A549 (cell line): Measurements from ENCODE around the gene TMEM116. TPM values are rescaled to one million over a fixed set of nuclear protein-coding genes. Genes with fewer than 3 reads are reported as not detected.

Experiments used
- ATAC-seq, 2 experiments: fragments of 200-7000 bp in 1 of 2; fragments of >200 bp in 1 of 2; cut with Nextera tagmentation in 1 of 2; cut with Tn5 transposase in 1 of 2; 3 replicates each; pipeline versions ENCODE4 v1.8.0 to v1.9.1; 2018 to 2020; ENCODE audit warnings: mild to moderate bottlenecking in 1 of 2, moderate library complexity in 1 of 2
- CTCF ChIA-PET: fragments of 300-600 bp; sonication (Branson Sonifier 250); formaldehyde crosslinking; extraction: SDS; loops from one replicate; lab custom pipeline; 2021; ENCODE audit warnings: antibody characterized with exemption, inconsistent platforms; lab: Yijun Ruan, JAX
- POLR2A ChIA-PET: fragments of 350-600 bp; formaldehyde crosslinking; extraction: SDS; loops from one replicate; lab custom pipeline; 2021; ENCODE audit warnings: antibody characterized with exemption, inconsistent platforms; lab: Yijun Ruan, JAX
- DNase-seq, 2 experiments: peaks; one replicate each; pipeline versions ENCODE4 v3.0.0 to v3.0.0-alpha.2; 2011 to 2016; ENCODE audit warnings: low read depth in 1 of 2, low spot score in 1 of 2
- FAIRE-seq: peaks from 2 replicates; lab custom pipeline; 2011; peaks lifted over from hg19 to GRCh38; lab: Jason Lieb, UNC
- H3K27ac ChIP-seq, 2 experiments: fragments of >200 bp; sonication (Bioruptor Twin); formaldehyde crosslinking; 3 replicates each; pipeline ENCODE4 v1.5.1; 2016 to 2017
- H3K4me1 ChIP-seq: fragments of >200 bp; sonication (Bioruptor Twin); formaldehyde crosslinking; 3 replicates; pipeline ENCODE4 v1.6.1; 2016
- H3K4me2 ChIP-seq: fragments of >200 bp; sonication (Bioruptor Twin); formaldehyde crosslinking; 3 replicates; pipeline ENCODE4 v1.6.1; 2016
- H3K4me3 ChIP-seq: fragments of >200 bp; sonication (Bioruptor Twin); formaldehyde crosslinking; 3 replicates; pipeline ENCODE4 v1.5.1; 2016
- H3K9me3 ChIP-seq: fragments of >200 bp; sonication (Bioruptor Twin); formaldehyde crosslinking; 3 replicates; pipeline ENCODE4 v1.6.1; 2016
- CBX2 ChIP-seq: fragments of 200-600 bp; sonication (generic); IDR thresholded peaks from 2 replicates; pipeline ENCODE4 v1.6.1; 2016; ENCODE audit warnings: low read depth, mild to moderate bottlenecking, borderline replicate concordance
- CEBPB ChIP-seq, 2 experiments: fragments of >200 bp in 1 of 2; sonication (Bioruptor Twin) in 1 of 2; formaldehyde crosslinking in 1 of 2; IDR thresholded peaks; 2 replicates each; pipeline ENCODE4 v1.6.1; 2012 to 2016
- CHD2 ChIP-seq: fragments of 150-350 bp; IDR thresholded peaks from 2 replicates; pipeline ENCODE4 v1.6.1; 2014; ENCODE audit warnings: low read length; ENCODE audit not compliant: partially characterized antibody
- CHD4 ChIP-seq: fragments of 200-600 bp; sonication (generic); IDR thresholded peaks from 2 replicates; pipeline ENCODE4 v1.6.1; 2016; ENCODE audit warnings: antibody characterized with exemption, mild to moderate bottlenecking, borderline replicate concordance
- EHF ChIP-seq: fragments of 250-450 bp; sonication (Bioruptor Pico); IDR thresholded peaks from 2 replicates; pipeline ENCODE4 v1.5.0; 2020; ENCODE audit warnings: mild to moderate bottlenecking
- EHMT2 ChIP-seq: fragments of 200-600 bp; sonication (generic); IDR thresholded peaks from 2 replicates; pipeline ENCODE4 v1.6.1; 2016; ENCODE audit warnings: antibody characterized with exemption, low read depth, mild to moderate bottlenecking, moderate library complexity
- ESRRA ChIP-seq: fragments of 150-350 bp; IDR thresholded peaks from 2 replicates; pipeline ENCODE4 v1.6.1; 2014; ENCODE audit warnings: mild to moderate bottlenecking, low read length, borderline replicate concordance
- FOSL2 ChIP-seq, 2 experiments: fragments of 450-650 bp in 1 of 2; fragments of >200 bp in 1 of 2; sonication (Bioruptor Twin) in 1 of 2; formaldehyde crosslinking; IDR thresholded peaks; 2 replicates each; pipeline versions ENCODE4 v1.5.0 to v1.6.1; 2016 to 2020; ENCODE audit warnings: mild to moderate bottlenecking in 1 of 2, moderate library complexity in 1 of 2
- HEYL ChIP-seq: fragments of 250-450 bp; sonication (Bioruptor Pico); IDR thresholded peaks from 2 replicates; pipeline ENCODE4 v1.8.0; 2021; ENCODE audit warnings: mild to moderate bottlenecking, moderate library complexity
- JUN ChIP-seq, 2 experiments: fragments of >200 bp; sonication (Bioruptor Twin); formaldehyde crosslinking; IDR thresholded peaks; 2 replicates in 1 of 2; 3 replicates in 1 of 2; pipeline ENCODE4 v1.6.1; 2016 to 2017
- JUNB ChIP-seq: fragments of >200 bp; sonication (Bioruptor Twin); formaldehyde crosslinking; IDR thresholded peaks from 2 replicates; pipeline ENCODE4 v1.6.1; 2016
- MAFK ChIP-seq: fragments of 450-650 bp; IDR thresholded peaks from 2 replicates; pipeline ENCODE4 v1.6.1; 2014; ENCODE audit not compliant: partially characterized antibody
- MAZ ChIP-seq: fragments of 150-350 bp; IDR thresholded peaks from 2 replicates; pipeline ENCODE4 v1.6.1; 2014; ENCODE audit warnings: antibody characterized with exemption, low read depth, low read length, borderline replicate concordance
- NFE2L2 ChIP-seq: fragments of 150-350 bp; conservative IDR thresholded peaks from 2 replicates; pipeline ENCODE4 v1.6.1; 2014; ENCODE audit warnings: low read length
- NPAS2 ChIP-seq: fragments of 250-450 bp; sonication (Bioruptor Pico); IDR thresholded peaks from 2 replicates; pipeline ENCODE4 v1.8.0; 2022; ENCODE audit warnings: mild to moderate bottlenecking, moderate library complexity, borderline replicate concordance
- NR3C1 ChIP-seq: fragments of >200 bp; sonication (Bioruptor Twin); formaldehyde crosslinking; IDR thresholded peaks from 3 replicates; pipeline ENCODE4 v1.6.1; 2017
- POLR2AphosphoS2 ChIP-seq: conservative IDR thresholded peaks from 2 replicates; pipeline ENCODE4 v1.6.1; 2012; ENCODE audit warnings: low read length, improper control_type of control experiment, inconsistent platforms
- RAD21 ChIP-seq, 2 experiments: fragments of >200 bp in 1 of 2; sonication (Bioruptor Twin) in 1 of 2; formaldehyde crosslinking in 1 of 2; IDR thresholded peaks in 1 of 2; conservative IDR thresholded peaks in 1 of 2; 2 replicates in 1 of 2; 3 replicates in 1 of 2; pipeline ENCODE4 v1.6.1; 2012 to 2018; ENCODE audit warnings: inconsistent platforms in 1 of 2
- RCOR1 ChIP-seq: fragments of 150-350 bp; IDR thresholded peaks from 2 replicates; pipeline ENCODE4 v1.6.1; 2014; ENCODE audit warnings: antibody characterized with exemption, low read length, low read depth
- RFX5 ChIP-seq: fragments of 450-650 bp; IDR thresholded peaks from 2 replicates; pipeline ENCODE4 v1.7.1; 2014; ENCODE audit warnings: antibody characterized with exemption, mild to moderate bottlenecking, moderate library complexity
- SMC3 ChIP-seq: fragments of >200 bp; sonication (Bioruptor Twin); formaldehyde crosslinking; IDR thresholded peaks from 3 replicates; pipeline ENCODE4 v1.6.1; 2018; ENCODE audit warnings: inconsistent platforms
- SREBF2 ChIP-seq: fragments of 450-650 bp; IDR thresholded peaks from 2 replicates; pipeline ENCODE4 v1.6.1; 2014; ENCODE audit warnings: mild to moderate bottlenecking, moderate library complexity
- TP53 ChIP-seq: fragments of 250-450 bp; sonication (Bioruptor Pico); IDR thresholded peaks from 2 replicates; pipeline ENCODE4 v1.5.0; 2021; ENCODE audit warnings: mild to moderate bottlenecking, moderate library complexity
- ZC3H11A ChIP-seq: fragments of 450-650 bp; IDR thresholded peaks from 2 replicates; pipeline ENCODE4 v1.6.1; 2014; ENCODE audit warnings: antibody characterized with exemption, mild to moderate bottlenecking
- ZFP36 ChIP-seq: fragments of 450-650 bp; IDR thresholded peaks from 2 replicates; pipeline ENCODE4 v1.6.1; 2014; ENCODE audit warnings: borderline replicate concordance; ENCODE audit not compliant: partially characterized antibody
- WGBS: methylation state at CpG from one replicate; pipeline ENCODE4 v1.1.6; 2017; ENCODE audit errors: missing lambda C conversion rate; 5-methylcytosine and 5-hydroxymethylcytosine counted together
- polyA minus RNA-seq: library from RNA; depleted of rRNA, polyadenylated mRNA; stranded (reverse); fragments of >200 nt; gene quantifications from 2 replicates; pipeline ENCODE4 v1.2.3, GENCODE V29; 2011; rRNA and poly(A)+ RNA removed
- polyA plus RNA-seq, 4 experiments: library from polyadenylated mRNA; depleted of rRNA in 3 of 4; stranded (reverse); fragments of >200 nt; fragmentation: RNase III in 1 of 4; extraction: RNeasy Plus Mini Kit Qiagen cat#74134 plus additional on column Dnase treatment in 1 of 4; gene quantifications; 2 replicates in 3 of 4; 3 replicates in 1 of 4; pipeline ENCODE4 v1.2.3, GENCODE V29; 2011 to 2017
- TF ChIP-seq, protein P1 (sequence below): fragments of >200 bp; sonication (Bioruptor Twin); formaldehyde crosslinking; IDR thresholded peaks from 3 replicates; pipeline ENCODE4 v1.6.1; 2016
- TF ChIP-seq, protein P2 (sequence below): IDR thresholded peaks from 2 replicates; pipeline ENCODE4 v1.6.1; 2012
- TF ChIP-seq, protein P3 (sequence below): IDR thresholded peaks from 2 replicates; pipeline ENCODE4 v1.6.1; 2012
- TF ChIP-seq, protein P4 (sequence below): fragments of 250-450 bp; sonication (Bioruptor Pico); IDR thresholded peaks from 2 replicates; pipeline ENCODE4 v1.5.0; 2020; ENCODE audit warnings: low read depth, mild to moderate bottlenecking, moderate library complexity
- TF ChIP-seq, protein P5 (sequence below): fragments of 150-350 bp; IDR thresholded peaks from 2 replicates; pipeline ENCODE4 v1.6.1; 2014; ENCODE audit warnings: low read depth, mild to moderate bottlenecking, low read length
- TF ChIP-seq, protein P6 (sequence below): fragments of >200 bp; sonication (Bioruptor Twin); formaldehyde crosslinking; IDR thresholded peaks from 3 replicates; pipeline ENCODE4 v1.5.1; 2016

The TMEM116 gene
- 22.4 and 25.3 TPM in 2 replicates for polyA plus RNA-seq (2011; rRNA removed)
- polyA plus RNA-seq (2012; cell fraction: cytosol; rRNA removed), result 9.6 and 12.2 TPM in 2 replicates
- polyA plus RNA-seq (2012; cell fraction: nucleus; rRNA removed), result 5.6 and 12.3 TPM in 2 replicates
- 10.6 to 11.6 TPM (median 11.0 TPM) in 3 replicates for polyA plus RNA-seq (2017; fragmentation: RNase III; extraction: RNeasy Plus Mini Kit Qiagen cat#74134 plus additional on column Dnase treatment)
- 19.4 and 19.8 TPM in 2 replicates for polyA minus RNA-seq

DNA sequence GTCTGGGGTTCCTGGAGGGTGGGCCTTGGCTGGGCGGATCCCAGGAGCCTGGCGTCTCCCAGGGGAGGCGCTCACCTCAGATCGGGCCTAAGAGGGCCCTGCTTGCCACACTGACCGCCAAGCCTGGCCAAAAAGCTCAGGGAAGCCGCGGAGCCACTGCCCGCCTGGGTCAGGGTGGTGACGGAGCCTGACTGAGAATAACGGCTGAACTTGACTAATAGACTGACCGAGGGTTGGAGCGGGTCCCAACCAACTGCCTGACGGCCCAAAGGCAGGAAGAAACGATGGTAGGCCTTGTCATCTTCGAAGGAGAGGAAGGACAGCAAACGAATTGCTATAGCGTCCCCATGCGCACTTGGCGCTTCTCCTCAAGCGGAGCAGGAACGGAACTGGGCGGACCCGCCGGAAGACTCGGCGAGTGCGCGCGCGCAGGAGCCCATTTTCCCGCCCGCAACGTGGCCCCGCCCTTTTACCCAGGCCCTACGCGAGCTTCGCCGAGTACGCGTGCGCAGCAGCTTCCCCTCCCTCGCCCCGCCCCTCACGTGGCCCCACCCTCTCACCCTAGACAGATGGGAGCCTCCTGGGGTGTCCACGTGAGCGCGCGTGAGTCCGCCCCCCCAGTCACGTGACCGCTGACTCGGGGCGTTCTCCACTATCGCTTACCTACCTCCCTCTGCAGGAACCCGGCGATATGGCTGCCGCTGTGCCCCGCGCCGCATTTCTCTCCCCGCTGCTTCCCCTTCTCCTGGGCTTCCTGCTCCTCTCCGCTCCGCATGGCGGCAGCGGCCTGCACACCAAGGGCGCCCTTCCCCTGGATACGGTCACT lies at the start of gene TMEM116, which contains the start of gene ERP29:
TMEM116 (minus strand) TSS at position 391 of the 826 bp plus-strand sequence. CDS start 7,895 bp downstream, outside the sequence.
ERP29 (plus strand) TSS at position 652 of the 826 bp plus-strand sequence; CDS start at position 692, 40 bp downstream.
- Histone ChIP-seq H3K27ac (peak within 1 kb of the TSS; percentile 96), H3K4me1 (peaks cover 24% of the 10 kb centered on the region), H3K4me3 (peak within 1 kb of the TSS; percentile 86), H3K4me2 (peak within 1 kb of the TSS; percentile 93), H3K9me3 (no peaks in the 10 kb centered on the region)
- no peak for FAIRE-seq
- DNase-seq, result peak; percentile 100
- ChIA-PET CTCF (interaction anchor here (0.9 to 3.8 kb wide), 12 partner anchors 10 to 374 kb away, joined by 3 to 19 read pairs (median 4); no protein-coding TSS in a partner anchor), POLR2A (interaction anchor here (0.5 to 2.9 kb wide), 17 partner anchors 8 to 405 kb away, joined by 3 to 22 read pairs (median 4); partner anchors contain the start of genes MAPKAPK5 and PTPN11)
- ATAC-seq, result peak; percentile 86 to 88
- WGBS, result 0% methylated on average over 44 of the region's 67 CpGs
- peak; percentile 98 for TF ChIP-seq NPAS2 (CRISPR knock-in tag)
- TF ChIP-seq JUNB, result no peak
- TF ChIP-seq MAZ, result peak; percentile 69; the same call in 1 of the 2 replicates
- TF ChIP-seq EHF (CRISPR knock-in tag), result no peak
- TF ChIP-seq TP53 (CRISPR knock-in tag), result peak; percentile 19; the same call in 1 of the 2 replicates
- TF ChIP-seq, protein P1, sequence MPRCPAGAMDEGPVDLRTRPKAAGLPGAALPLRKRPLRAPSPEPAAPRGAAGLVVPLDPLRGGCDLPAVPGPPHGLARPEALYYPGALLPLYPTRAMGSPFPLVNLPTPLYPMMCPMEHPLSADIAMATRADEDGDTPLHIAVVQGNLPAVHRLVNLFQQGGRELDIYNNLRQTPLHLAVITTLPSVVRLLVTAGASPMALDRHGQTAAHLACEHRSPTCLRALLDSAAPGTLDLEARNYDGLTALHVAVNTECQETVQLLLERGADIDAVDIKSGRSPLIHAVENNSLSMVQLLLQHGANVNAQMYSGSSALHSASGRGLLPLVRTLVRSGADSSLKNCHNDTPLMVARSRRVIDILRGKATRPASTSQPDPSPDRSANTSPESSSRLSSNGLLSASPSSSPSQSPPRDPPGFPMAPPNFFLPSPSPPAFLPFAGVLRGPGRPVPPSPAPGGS, result peak; percentile 61; the same call in 2 of the 3 replicates
- TF ChIP-seq RFX5, result no peak
- TF ChIP-seq EHMT2, result no peak
- no peak for TF ChIP-seq CHD4
- TF ChIP-seq MAFK, result no peak
- TF ChIP-seq CHD2, result no peak
- TF ChIP-seq, protein P2, sequence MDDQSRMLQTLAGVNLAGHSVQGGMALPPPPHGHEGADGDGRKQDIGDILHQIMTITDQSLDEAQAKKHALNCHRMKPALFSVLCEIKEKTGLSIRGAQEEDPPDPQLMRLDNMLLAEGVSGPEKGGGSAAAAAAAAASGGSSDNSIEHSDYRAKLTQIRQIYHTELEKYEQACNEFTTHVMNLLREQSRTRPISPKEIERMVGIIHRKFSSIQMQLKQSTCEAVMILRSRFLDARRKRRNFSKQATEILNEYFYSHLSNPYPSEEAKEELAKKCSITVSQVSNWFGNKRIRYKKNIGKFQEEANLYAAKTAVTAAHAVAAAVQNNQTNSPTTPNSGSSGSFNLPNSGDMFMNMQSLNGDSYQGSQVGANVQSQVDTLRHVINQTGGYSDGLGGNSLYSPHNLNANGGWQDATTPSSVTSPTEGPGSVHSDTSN, result no peak
- TF ChIP-seq NR3C1, result no peak
- TF ChIP-seq SMC3, result peak; percentile 27; the same call in 1 of the 3 replicates
- TF ChIP-seq, protein P3, sequence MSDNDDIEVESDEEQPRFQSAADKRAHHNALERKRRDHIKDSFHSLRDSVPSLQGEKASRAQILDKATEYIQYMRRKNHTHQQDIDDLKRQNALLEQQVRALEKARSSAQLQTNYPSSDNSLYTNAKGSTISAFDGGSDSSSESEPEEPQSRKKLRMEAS, result peak; percentile 96
- TF ChIP-seq RAD21 (conservative IDR thresholded peaks at IDR 0.05 in 1 of 2, IDR thresholded peaks at IDR 0.05 in 1 of 2), result peak; percentile 16 to 17; a peak in 1 of 5 replicates
- TF ChIP-seq, protein P4, sequence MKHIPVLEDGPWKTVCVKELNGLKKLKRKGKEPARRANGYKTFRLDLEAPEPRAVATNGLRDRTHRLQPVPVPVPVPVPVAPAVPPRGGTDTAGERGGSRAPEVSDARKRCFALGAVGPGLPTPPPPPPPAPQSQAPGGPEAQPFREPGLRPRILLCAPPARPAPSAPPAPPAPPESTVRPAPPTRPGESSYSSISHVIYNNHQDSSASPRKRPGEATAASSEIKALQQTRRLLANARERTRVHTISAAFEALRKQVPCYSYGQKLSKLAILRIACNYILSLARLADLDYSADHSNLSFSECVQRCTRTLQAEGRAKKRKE (CRISPR knock-in tag), result no peak
- TF ChIP-seq, protein P5, sequence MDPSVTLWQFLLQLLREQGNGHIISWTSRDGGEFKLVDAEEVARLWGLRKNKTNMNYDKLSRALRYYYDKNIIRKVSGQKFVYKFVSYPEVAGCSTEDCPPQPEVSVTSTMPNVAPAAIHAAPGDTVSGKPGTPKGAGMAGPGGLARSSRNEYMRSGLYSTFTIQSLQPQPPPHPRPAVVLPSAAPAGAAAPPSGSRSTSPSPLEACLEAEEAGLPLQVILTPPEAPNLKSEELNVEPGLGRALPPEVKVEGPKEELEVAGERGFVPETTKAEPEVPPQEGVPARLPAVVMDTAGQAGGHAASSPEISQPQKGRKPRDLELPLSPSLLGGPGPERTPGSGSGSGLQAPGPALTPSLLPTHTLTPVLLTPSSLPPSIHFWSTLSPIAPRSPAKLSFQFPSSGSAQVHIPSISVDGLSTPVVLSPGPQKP, result no peak
- no peak for TF ChIP-seq POLR2AphosphoS2
- TF ChIP-seq NFE2L2, result no peak
- TF ChIP-seq CBX2, result no peak
- TF ChIP-seq ZC3H11A, result no peak
- TF ChIP-seq ESRRA, result no peak
- no peak for TF ChIP-seq FOSL2 (IDR thresholded peaks at IDR 0.05)
- peak; percentile 58 for TF ChIP-seq FOSL2 (CRISPR knock-in tag; IDR thresholded peaks at IDR 0.05)
- TF ChIP-seq CEBPB (IDR thresholded peaks at IDR 0.05), result no peak
- no peak for TF ChIP-seq HEYL (CRISPR knock-in tag)
- TF ChIP-seq JUN (IDR thresholded peaks at IDR 0.05), result peak; percentile 82 to 86; a peak in 4 of 5 replicates
- TF ChIP-seq RCOR1, result no peak
- TF ChIP-seq ZFP36, result no peak
- TF ChIP-seq, protein P6, sequence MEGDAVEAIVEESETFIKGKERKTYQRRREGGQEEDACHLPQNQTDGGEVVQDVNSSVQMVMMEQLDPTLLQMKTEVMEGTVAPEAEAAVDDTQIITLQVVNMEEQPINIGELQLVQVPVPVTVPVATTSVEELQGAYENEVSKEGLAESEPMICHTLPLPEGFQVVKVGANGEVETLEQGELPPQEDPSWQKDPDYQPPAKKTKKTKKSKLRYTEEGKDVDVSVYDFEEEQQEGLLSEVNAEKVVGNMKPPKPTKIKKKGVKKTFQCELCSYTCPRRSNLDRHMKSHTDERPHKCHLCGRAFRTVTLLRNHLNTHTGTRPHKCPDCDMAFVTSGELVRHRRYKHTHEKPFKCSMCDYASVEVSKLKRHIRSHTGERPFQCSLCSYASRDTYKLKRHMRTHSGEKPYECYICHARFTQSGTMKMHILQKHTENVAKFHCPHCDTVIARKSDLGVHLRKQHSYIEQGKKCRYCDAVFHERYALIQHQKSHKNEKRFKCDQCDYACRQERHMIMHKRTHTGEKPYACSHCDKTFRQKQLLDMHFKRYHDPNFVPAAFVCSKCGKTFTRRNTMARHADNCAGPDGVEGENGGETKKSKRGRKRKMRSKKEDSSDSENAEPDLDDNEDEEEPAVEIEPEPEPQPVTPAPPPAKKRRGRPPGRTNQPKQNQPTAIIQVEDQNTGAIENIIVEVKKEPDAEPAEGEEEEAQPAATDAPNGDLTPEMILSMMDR, result no peak
- no peak for TF ChIP-seq SREBF2
